Calu3 (cell line): ENCODE results near the gene NUDT4. TPM values are rescaled to one million over a fixed set of nuclear protein-coding genes. Genes with fewer than 3 reads are reported as not detected.
"Not testable (repeated sequence)": the region's sequence is repeated elsewhere in the genome, so short reads cannot be mapped to it uniquely, and the experiment has no call there.

ENCODE experiments used
- BruUV-seq: library from RNA; stranded (reverse); fragments of 400-500 nt; replicated peaks from 2 replicates; lab custom pipeline; 2021; lab: Mats Ljungman, UMichigan
- CTCF ChIA-PET: fragments of 300-600 bp; sonication (Branson Sonifier 250); formaldehyde crosslinking; loops from one replicate; lab custom pipeline; 2022; ENCODE audit warnings: antibody characterized with exemption; lab: Charles Lee
- DNase-seq: peaks from one replicate; pipeline ENCODE4 v3.0.0; 2022
- H3K27ac Mint-ChIP-seq: one replicate; pipeline ENCODE4 v1.8.0; 2022; ENCODE audit warnings: mixed read lengths; ENCODE audit not compliant: unreplicated experiment
- H3K27me3 Mint-ChIP-seq: one replicate; pipeline ENCODE4 v1.8.0; 2022; ENCODE audit warnings: mixed read lengths; ENCODE audit not compliant: unreplicated experiment
- H3K36me3 Mint-ChIP-seq: one replicate; pipeline ENCODE4 v1.8.0; 2022; ENCODE audit warnings: mild to moderate bottlenecking, moderate library complexity, mixed read lengths; ENCODE audit not compliant: insufficient read depth, unreplicated experiment
- H3K4me1 Mint-ChIP-seq: one replicate; pipeline ENCODE4 v1.8.0; 2022; ENCODE audit warnings: mild to moderate bottlenecking, low read depth, mixed read lengths; ENCODE audit not compliant: unreplicated experiment
- H3K4me3 Mint-ChIP-seq: one replicate; pipeline ENCODE4 v1.8.0; 2022; ENCODE audit warnings: mild to moderate bottlenecking, low read depth, moderate library complexity, mixed read lengths; ENCODE audit not compliant: unreplicated experiment
- H3K9me3 Mint-ChIP-seq: one replicate; pipeline ENCODE4 v1.8.0; 2022; ENCODE audit warnings: low read depth, mixed read lengths; ENCODE audit not compliant: unreplicated experiment
- CTCF ChIP-seq: fragments of 200-600 bp; IDR thresholded peaks from one replicate; pipeline ENCODE4 v1.8.0; 2022; ENCODE audit warnings: antibody characterized with exemption; ENCODE audit not compliant: unreplicated experiment
- intact Hi-C: fragments of 100-400 bp; cut with micrococcal nuclease; formaldehyde crosslinking; loops from one replicate; pipeline ENCODE4 v1.10.0; 2022; ENCODE audit not compliant: unreplicated experiment
- total RNA-seq: library from RNA; stranded (reverse); gene quantifications from 2 replicates; pipeline ENCODE4 v1.2.3, GENCODE V29; 2022

The NUDT4 gene
- total RNA-seq, 1 experiment from 2014 or later: 47.3 TPM

- CTCF ChIA-PET, H3K9me3 Mint-ChIP-seq, DNase-seq, BruUV-seq, H3K27ac Mint-ChIP-seq, H3K27me3 Mint-ChIP-seq, H3K4me3 Mint-ChIP-seq, intact Hi-C loops: not testable (repeated sequence)
- Mint-ChIP-seq H3K4me1 (peaks cover 40% of the 10 kb centered on the region), H3K36me3 (peaks cover 23% of the 10 kb centered on the region)
These were observed 34.7 kb downstream of the NUDT4 start for GRCh38 chr12:93412396-93412795.

- no peak for DNase-seq
- no peak for TF ChIP-seq CTCF
- BruUV-seq: no TSS peak
- Mint-ChIP-seq H3K27me3 (no peaks in the 10 kb centered on the region), H3K9me3 (peaks cover 5% of the 10 kb centered on the region), H3K27ac (peak overlapping the region; percentile 0), H3K4me3 (no peak overlapping the region), H3K4me1 (peaks cover 40% of the 10 kb centered on the region), H3K36me3 (peaks cover 18% of the 10 kb centered on the region)
- CTCF ChIA-PET: no interaction called here
- intact Hi-C loops: no loop called here
These were observed 35.3 kb downstream of the NUDT4 start for GRCh38 chr12:93413064-93413463.

- intact Hi-C loops: no loop called here
- no peak for DNase-seq
- peaks cover 5% of the 10 kb centered on the region for H3K36me3 Mint-ChIP-seq
- no peak for TF ChIP-seq CTCF
- CTCF ChIA-PET: interaction anchor here (0.5 to 0.6 kb wide), 2 partner anchors 10 to 294 kb away, joined by 4 to 5 read pairs; no protein-coding TSS in a partner anchor
- no peak overlapping the region for H3K27ac Mint-ChIP-seq
- BruUV-seq: no TSS peak
- no peak overlapping the region for H3K4me3 Mint-ChIP-seq
- peaks cover 53% of the 10 kb centered on the region for H3K4me1 Mint-ChIP-seq
- no peaks in the 10 kb centered on the region for H3K27me3 Mint-ChIP-seq
- peaks cover 5% of the 10 kb centered on the region for H3K9me3 Mint-ChIP-seq
These were observed 38.2 kb downstream of the NUDT4 start for GRCh38 chr12:93415723-93416464.

GRCh38 chr12:93417967-93418480 lies 40.3 kb downstream of the NUDT4 start:
- peaks cover 44% of the 10 kb centered on the region for H3K4me1 Mint-ChIP-seq
- peaks cover 5% of the 10 kb centered on the region for H3K36me3 Mint-ChIP-seq
- H3K9me3 Mint-ChIP-seq: peaks cover 2% of the 10 kb centered on the region
- no peak for TF ChIP-seq CTCF
- intact Hi-C loops: loop anchor here (2.0 kb wide), 1 partner anchor 429 kb away; no protein-coding TSS in a partner anchor
- H3K27me3 Mint-ChIP-seq: no peaks in the 10 kb centered on the region
- CTCF ChIA-PET: no interaction called here
- no peak overlapping the region for H3K27ac Mint-ChIP-seq
- DNase-seq: no peak
- BruUV-seq: no TSS peak
- no peak overlapping the region for H3K4me3 Mint-ChIP-seq
